Measurements from ENCODE around the gene NEDD4L. TPM values are rescaled to one million over a fixed set of nuclear protein-coding genes. Genes with fewer than 3 reads are reported as not detected.

NEDD4L gene
- total RNA-seq, 1 donor from 2014 or later: 15.6 TPM

- Histone ChIP-seq H3K4me3 (no peak overlapping the region), H3K27ac (no peak overlapping the region), H3K36me3 (no peaks in the 10 kb centered on the region), H3K9me3 (no peaks in the 10 kb centered on the region), H3K4me1 (peaks cover 0 to 3% of the 10 kb centered on the region in 2 donors), H3K27me3 (no peaks in the 10 kb centered on the region)
- no peak for DNase-seq (ENCODE audit: low spot score in 2 of 2)
- TF ChIP-seq CTCF (IDR thresholded peaks at IDR 0.05): no peak
- intact Hi-C loops (cut with DNase I): no loop called here
Measured at GRCh38 chr18:58057291-58057965, 13.4 kb downstream of the NEDD4L start.

GRCh38 chr18:58058720-58059119, 14.7 kb downstream of the NEDD4L start:
- no peaks in the 10 kb centered on the region for H3K36me3 ChIP-seq
- no peaks in the 10 kb centered on the region for H3K27me3 ChIP-seq
- DNase-seq (ENCODE audit: low spot score in 2 of 2): no peak
- H3K27ac ChIP-seq: no peak overlapping the region
- no peak for TF ChIP-seq CTCF (IDR thresholded peaks at IDR 0.05)
- no peaks in the 10 kb centered on the region for H3K9me3 ChIP-seq
- no peak overlapping the region for H3K4me3 ChIP-seq
- intact Hi-C loops (cut with DNase I): no loop called here
- H3K4me1 ChIP-seq: peaks cover 0 to 3% of the 10 kb centered on the region in 2 donors

GRCh38 chr18:58060254-58060653, 16.2 kb downstream of the NEDD4L start:
- Histone ChIP-seq H3K9me3 (no peaks in the 10 kb centered on the region), H3K4me1 (no peaks in the 10 kb centered on the region), H3K4me3 (no peak overlapping the region), H3K27me3 (no peaks in the 10 kb centered on the region), H3K36me3 (no peaks in the 10 kb centered on the region), H3K27ac (no peak overlapping the region)
- intact Hi-C loops (cut with DNase I): no loop called here
- DNase-seq (ENCODE audit: low spot score in 2 of 2): no peak
- TF ChIP-seq CTCF (IDR thresholded peaks at IDR 0.05): no peak

GRCh38 chr18:58061349-58061748, 17.3 kb downstream of the NEDD4L start:
- Histone ChIP-seq H3K27me3 (no peaks in the 10 kb centered on the region), H3K4me3 (no peak overlapping the region), H3K9me3 (no peaks in the 10 kb centered on the region), H3K4me1 (no peaks in the 10 kb centered on the region), H3K27ac (no peak overlapping the region), H3K36me3 (no peaks in the 10 kb centered on the region)
- intact Hi-C loops (cut with DNase I): no loop called here
- DNase-seq (ENCODE audit: low spot score in 2 of 2): no peak
- TF ChIP-seq CTCF (IDR thresholded peaks at IDR 0.05): no peak

GRCh38 chr18:58064406-58064998, 20.5 kb downstream of the NEDD4L start:
- no peak for TF ChIP-seq CTCF (IDR thresholded peaks at IDR 0.05)
- no peaks in the 10 kb centered on the region for H3K36me3 ChIP-seq
- DNase-seq (ENCODE audit: low spot score in 2 of 2): no peak
- H3K9me3 ChIP-seq: no peaks in the 10 kb centered on the region
- H3K27ac ChIP-seq: no peak overlapping the region
- no peaks in the 10 kb centered on the region for H3K27me3 ChIP-seq
- no peak overlapping the region for H3K4me3 ChIP-seq
- intact Hi-C loops (cut with DNase I): no loop called here
- H3K4me1 ChIP-seq: no peaks in the 10 kb centered on the region

Data from ascending aorta (tissue), 2 donors.